ENCODE measurements around the gene PARN.

DNA sequence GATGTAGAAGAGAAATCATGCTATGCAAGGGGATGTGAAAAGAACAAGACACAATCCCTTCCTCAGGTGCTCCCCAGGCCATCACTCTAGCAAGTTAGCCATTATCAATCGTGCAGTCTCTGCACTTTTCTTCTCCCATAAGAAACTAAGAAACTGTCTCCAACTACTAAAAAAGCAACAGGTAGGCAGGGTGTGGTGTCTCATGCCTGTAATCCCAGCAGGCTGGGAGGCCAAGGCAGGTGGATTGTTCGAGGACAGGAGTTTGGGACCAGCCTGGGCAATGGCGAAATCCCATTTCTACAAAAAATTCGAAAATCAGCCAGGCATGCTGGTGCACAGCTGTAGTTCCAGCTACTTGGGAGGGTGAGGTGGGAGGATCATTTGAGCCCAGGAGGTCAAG is 13.8 kb downstream of the PARN start:
- TF ChIP-seq NR2C2 (CRISPR knock-in tag; IDR thresholded peaks at IDR 0.05) (no peak), NFYB (CRISPR knock-in tag; conservative IDR thresholded peaks at IDR 0.05; ENCODE audit: low read depth) (no peak), E2F1 (CRISPR knock-in tag; IDR thresholded peaks at IDR 0.05) (no peak), NR3C1 (CRISPR knock-in tag; conservative IDR thresholded peaks at IDR 0.05; ENCODE audit: low read depth) (no peak), ZNF263 (CRISPR knock-in tag; IDR thresholded peaks at IDR 0.05; ENCODE audit: low read depth) (no peak)
- TF ChIP-seq, protein P1, sequence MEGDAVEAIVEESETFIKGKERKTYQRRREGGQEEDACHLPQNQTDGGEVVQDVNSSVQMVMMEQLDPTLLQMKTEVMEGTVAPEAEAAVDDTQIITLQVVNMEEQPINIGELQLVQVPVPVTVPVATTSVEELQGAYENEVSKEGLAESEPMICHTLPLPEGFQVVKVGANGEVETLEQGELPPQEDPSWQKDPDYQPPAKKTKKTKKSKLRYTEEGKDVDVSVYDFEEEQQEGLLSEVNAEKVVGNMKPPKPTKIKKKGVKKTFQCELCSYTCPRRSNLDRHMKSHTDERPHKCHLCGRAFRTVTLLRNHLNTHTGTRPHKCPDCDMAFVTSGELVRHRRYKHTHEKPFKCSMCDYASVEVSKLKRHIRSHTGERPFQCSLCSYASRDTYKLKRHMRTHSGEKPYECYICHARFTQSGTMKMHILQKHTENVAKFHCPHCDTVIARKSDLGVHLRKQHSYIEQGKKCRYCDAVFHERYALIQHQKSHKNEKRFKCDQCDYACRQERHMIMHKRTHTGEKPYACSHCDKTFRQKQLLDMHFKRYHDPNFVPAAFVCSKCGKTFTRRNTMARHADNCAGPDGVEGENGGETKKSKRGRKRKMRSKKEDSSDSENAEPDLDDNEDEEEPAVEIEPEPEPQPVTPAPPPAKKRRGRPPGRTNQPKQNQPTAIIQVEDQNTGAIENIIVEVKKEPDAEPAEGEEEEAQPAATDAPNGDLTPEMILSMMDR (IDR thresholded peaks at IDR 0.05), result no peak
- TF ChIP-seq, protein P2, sequence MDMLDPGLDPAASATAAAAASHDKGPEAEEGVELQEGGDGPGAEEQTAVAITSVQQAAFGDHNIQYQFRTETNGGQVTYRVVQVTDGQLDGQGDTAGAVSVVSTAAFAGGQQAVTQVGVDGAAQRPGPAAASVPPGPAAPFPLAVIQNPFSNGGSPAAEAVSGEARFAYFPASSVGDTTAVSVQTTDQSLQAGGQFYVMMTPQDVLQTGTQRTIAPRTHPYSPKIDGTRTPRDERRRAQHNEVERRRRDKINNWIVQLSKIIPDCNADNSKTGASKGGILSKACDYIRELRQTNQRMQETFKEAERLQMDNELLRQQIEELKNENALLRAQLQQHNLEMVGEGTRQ (CRISPR knock-in tag; IDR thresholded peaks at IDR 0.05), result no peak
- TF ChIP-seq, protein P3, sequence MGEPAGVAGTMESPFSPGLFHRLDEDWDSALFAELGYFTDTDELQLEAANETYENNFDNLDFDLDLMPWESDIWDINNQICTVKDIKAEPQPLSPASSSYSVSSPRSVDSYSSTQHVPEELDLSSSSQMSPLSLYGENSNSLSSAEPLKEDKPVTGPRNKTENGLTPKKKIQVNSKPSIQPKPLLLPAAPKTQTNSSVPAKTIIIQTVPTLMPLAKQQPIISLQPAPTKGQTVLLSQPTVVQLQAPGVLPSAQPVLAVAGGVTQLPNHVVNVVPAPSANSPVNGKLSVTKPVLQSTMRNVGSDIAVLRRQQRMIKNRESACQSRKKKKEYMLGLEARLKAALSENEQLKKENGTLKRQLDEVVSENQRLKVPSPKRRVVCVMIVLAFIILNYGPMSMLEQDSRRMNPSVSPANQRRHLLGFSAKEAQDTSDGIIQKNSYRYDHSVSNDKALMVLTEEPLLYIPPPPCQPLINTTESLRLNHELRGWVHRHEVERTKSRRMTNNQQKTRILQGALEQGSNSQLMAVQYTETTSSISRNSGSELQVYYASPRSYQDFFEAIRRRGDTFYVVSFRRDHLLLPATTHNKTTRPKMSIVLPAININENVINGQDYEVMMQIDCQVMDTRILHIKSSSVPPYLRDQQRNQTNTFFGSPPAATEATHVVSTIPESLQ (CRISPR knock-in tag; IDR thresholded peaks at IDR 0.05), result no peak

Measured in WTC11 (cell line).